HepG2 (cell line): ENCODE results near the gene PVALB. TPM values are rescaled to one million over a fixed set of nuclear protein-coding genes. Genes with fewer than 3 reads are reported as not detected.

Experiments
- ATAC-seq: fragments of 200-7000 bp; cut with Tn5 transposase; 3 replicates; pipeline ENCODE4 v1.9.1; 2020; ENCODE audit warnings: mild to moderate bottlenecking, moderate library complexity
- BruUV-seq: library from RNA; stranded (reverse); fragments of 400-500 nt; replicated peaks from 2 replicates; lab custom pipeline; 2021; lab: Mats Ljungman, UMichigan
- CTCF ChIA-PET: fragments of 300-600 bp; formaldehyde crosslinking; extraction: SDS; loops from one replicate; lab custom pipeline; 2021; ENCODE audit warnings: low total read pairs, inconsistent platforms, low intra/inter-chr PET ratio; lab: Yijun Ruan, JAX
- POLR2A ChIA-PET: fragments of 350-600 bp; sonication (Branson Sonifier 250); formaldehyde crosslinking; loops from one replicate; lab custom pipeline; 2020; ENCODE audit warnings: antibody characterized with exemption, inconsistent platforms; lab: Yijun Ruan, JAX
- DNase-seq: peaks from one replicate; pipeline ENCODE4 v3.0.0-alpha.2; 2015; ENCODE audit warnings: low spot score
- FAIRE-seq: peaks from 3 replicates; lab custom pipeline; 2011; peaks lifted over from hg19 to GRCh38; lab: Jason Lieb, UNC
- H2AFZ ChIP-seq: one replicate; pipeline ENCODE4 v1.6.1; 2011; ENCODE audit warnings: low read length, inconsistent platforms
- H3K27ac ChIP-seq: fragments of 300-600 bp; 3 replicates; pipeline ENCODE4 v1.8.0; 2011; ENCODE audit warnings: mixed run types, mild to moderate bottlenecking, mixed read lengths, low read length, inconsistent platforms; ENCODE audit not compliant: insufficient read depth; ENCODE audit errors: extremely low read length
- H3K27me3 ChIP-seq, 2 experiments: fragments of 200-600 bp in 1 of 2; 2 replicates in 1 of 2; 3 replicates in 1 of 2; pipeline versions ENCODE4 v1.6.0 to v1.8.0; 2011; ENCODE audit warnings: low read length in 2 of 2, mild to moderate bottlenecking in 2 of 2, moderate library complexity in 2 of 2, inconsistent platforms in 1 of 2; ENCODE audit not compliant: insufficient read depth in 2 of 2, control insufficient read depth in 1 of 2
- H3K36me3 ChIP-seq, 2 experiments: fragments of 200-600 bp in 1 of 2; replicated peaks in 1 of 2; 2 replicates in 1 of 2; 3 replicates in 1 of 2; pipeline versions ENCODE4 v1.5.1 to v1.8.0; 2011; ENCODE audit warnings: low read length in 2 of 2, inconsistent platforms in 1 of 2; ENCODE audit not compliant: insufficient read depth in 2 of 2, control insufficient read depth in 1 of 2
- H3K4me1 ChIP-seq: 2 replicates; pipeline ENCODE4 v1.5.1; 2012; ENCODE audit warnings: low read length, inconsistent platforms; ENCODE audit not compliant: insufficient read depth
- H3K4me2 ChIP-seq: 2 replicates; pipeline ENCODE4 v1.6.0; 2011; ENCODE audit warnings: low read depth, low read length, inconsistent platforms
- H3K4me3 ChIP-seq, 3 experiments: fragments of 200-600 bp in 1 of 3; sonication (generic), shearing (Covaris generic) in 1 of 3; replicated peaks in 1 of 3; 2 replicates each; pipeline ENCODE4 v1.5.1; 2011 to 2016; ENCODE audit warnings: low read length in 3 of 3, inconsistent platforms in 2 of 3, low read depth in 2 of 3, mild to moderate bottlenecking in 2 of 3, control low read depth in 1 of 3, mixed read lengths in 1 of 3; ENCODE audit not compliant: insufficient read depth in 1 of 3
- H3K79me2 ChIP-seq: one replicate; pipeline ENCODE4 v1.6.1; 2011; ENCODE audit warnings: low read length, inconsistent platforms; ENCODE audit not compliant: insufficient read depth
- H3K9ac ChIP-seq: 2 replicates; pipeline ENCODE4 v1.6.0; 2011; ENCODE audit warnings: mild to moderate bottlenecking, low read depth, low read length, inconsistent platforms; ENCODE audit not compliant: insufficient read depth
- H3K9me3 ChIP-seq: 2 replicates; pipeline ENCODE4 v1.5.1; 2012; ENCODE audit warnings: mild to moderate bottlenecking, low read length
- H4K20me1 ChIP-seq: 2 replicates; pipeline ENCODE4 v1.6.0; 2011; ENCODE audit warnings: inconsistent platforms, mild to moderate bottlenecking, low read length, moderate library complexity; ENCODE audit not compliant: insufficient read depth
- CBFB ChIP-seq: sonication (generic); formaldehyde crosslinking; IDR thresholded peaks from 2 replicates; pipeline ENCODE4 v1.4.0; 2020; ENCODE audit warnings: missing genetic modification reagents
- FOSL1 ChIP-seq: sonication (generic); formaldehyde crosslinking; IDR thresholded peaks from 2 replicates; pipeline ENCODE4 v1.9.0; 2021; ENCODE audit warnings: missing genetic modification reagents, borderline replicate concordance
- HOXA7 ChIP-seq: sonication (generic); formaldehyde crosslinking; IDR thresholded peaks from 2 replicates; pipeline ENCODE4 v1.8.1; 2022; ENCODE audit warnings: mild to moderate bottlenecking, missing genetic modification reagents, moderate library complexity
- MAFF ChIP-seq: IDR thresholded peaks from 2 replicates; pipeline ENCODE4 v1.6.1; 2011; ENCODE audit warnings: low read depth, low read length, improper control_type of control experiment
- NFATC3 ChIP-seq: sonication (generic); formaldehyde crosslinking; IDR thresholded peaks from 2 replicates; pipeline ENCODE4 v1.5.1; 2020; ENCODE audit warnings: mild to moderate bottlenecking, missing genetic modification reagents
- PHB2 ChIP-seq: fragments of 450-650 bp; IDR thresholded peaks from 2 replicates; pipeline ENCODE4 v1.6.1; 2018; ENCODE audit not compliant: partially characterized antibody
- PTBP1 ChIP-seq: fragments of 200-400 bp; formaldehyde crosslinking; IDR thresholded peaks from 2 replicates; pipeline ENCODE4 v1.6.1; 2018; ENCODE audit warnings: low read length, low read depth; ENCODE audit not compliant: poor library complexity, severe bottlenecking
- RFXANK ChIP-seq: IDR thresholded peaks from 2 replicates; pipeline ENCODE4 v1.6.1; 2016
- SIN3B ChIP-seq: fragments of 150-350 bp; IDR thresholded peaks from 2 replicates; pipeline ENCODE4 v1.6.1; 2014; ENCODE audit warnings: low read length
- U2AF1 ChIP-seq: fragments of 200-400 bp; formaldehyde crosslinking; optimal IDR thresholded peaks from 2 replicates; pipeline ENCODE3; 2017; ENCODE audit warnings: mild to moderate bottlenecking, low read depth, low read length
- ZBTB7A ChIP-seq: sonication (generic); formaldehyde crosslinking; IDR thresholded peaks from 2 replicates; pipeline ENCODE4 v1.8.0; 2022; ENCODE audit warnings: mild to moderate bottlenecking, missing genetic modification reagents
- ZC3H4 ChIP-seq: sonication (generic); formaldehyde crosslinking; IDR thresholded peaks from 2 replicates; pipeline ENCODE4 v1.4.0; 2020; ENCODE audit warnings: missing genetic modification reagents, borderline replicate concordance
- ZNF569 ChIP-seq: sonication (generic); formaldehyde crosslinking; IDR thresholded peaks from 2 replicates; pipeline ENCODE4 v1.5.0; 2020; ENCODE audit warnings: mild to moderate bottlenecking, missing genetic modification reagents, moderate library complexity, borderline replicate concordance
- WGBS: methylation state at CpG from one replicate; pipeline ENCODE4 v1.1.6; 2017; ENCODE audit warnings: low lambda C conversion rate; 5-methylcytosine and 5-hydroxymethylcytosine counted together
- in situ Hi-C: cut with HindIII; loops from 2 replicates; pipeline ENCODE4 v1.10.0; 2017; ENCODE audit warnings: low pct_unique_long_range_greater_than_20kb; ENCODE audit not compliant: extremely low pct_ligation_motif_present
- intact Hi-C: fragments of 100-400 bp; cut with micrococcal nuclease; formaldehyde crosslinking; loops from one replicate; pipeline ENCODE4 v1.10.0; 2022; ENCODE audit not compliant: unreplicated experiment
- polyA plus RNA-seq, 8 experiments: library from polyadenylated mRNA; depleted of rRNA in 3 of 8; stranded (reverse) in 7 of 8; unstranded in 1 of 8; fragments of >200 nt; fragmentation: Illumina TruSeq in 4 of 8; extraction: Trizol in 4 of 8; gene quantifications; 2 replicates each; pipeline versions ENCODE4 v1.2.1 to v1.2.3, GENCODE V29; 2011 to 2016; ENCODE audit warnings: low read depth in 4 of 8, missing spikeins in 1 of 8, mixed read lengths in 1 of 8; ENCODE audit not compliant: insufficient read depth in 1 of 8
- total RNA-seq, 5 experiments: library from RNA; depleted of rRNA; stranded (reverse); fragments of >200 nt; fragmentation: Illumina TruSeq; extraction: Trizol; gene quantifications; 2 replicates each; pipeline ENCODE4 v1.2.3, GENCODE V29; 2016; ENCODE audit warnings: low read depth in 1 of 5
- TF ChIP-seq, protein P1 (sequence below): sonication (generic); formaldehyde crosslinking; IDR thresholded peaks from 2 replicates; pipeline ENCODE4 v1.4.0; 2020; ENCODE audit warnings: mild to moderate bottlenecking, missing genetic modification reagents
- TF ChIP-seq, protein P2 (sequence below): sonication (generic); formaldehyde crosslinking; IDR thresholded peaks from 2 replicates; pipeline ENCODE4 v1.4.0; 2020; ENCODE audit warnings: missing genetic modification reagents
- TF ChIP-seq, protein P3 (sequence below): sonication (generic); formaldehyde crosslinking; IDR thresholded peaks from 2 replicates; pipeline ENCODE4 v1.8.0; 2022; ENCODE audit warnings: missing genetic modification reagents, mild to moderate bottlenecking, moderate library complexity, borderline replicate concordance
- TF ChIP-seq, protein P4 (sequence below): sonication (generic); formaldehyde crosslinking; IDR thresholded peaks from 2 replicates; pipeline ENCODE4 v1.4.0; 2020; ENCODE audit warnings: missing genetic modification reagents
- TF ChIP-seq, protein P5 (sequence below): sonication (generic); formaldehyde crosslinking; IDR thresholded peaks from 2 replicates; pipeline ENCODE4 v1.4.0; 2020; ENCODE audit warnings: missing genetic modification reagents
- TF ChIP-seq, protein P6 (sequence below): sonication (generic); formaldehyde crosslinking; IDR thresholded peaks from 2 replicates; pipeline ENCODE4 v1.9.0; 2021; ENCODE audit warnings: missing genetic modification reagents, mild to moderate bottlenecking, borderline replicate concordance

Gene PVALB
- total and polyA plus RNA-seq, 2 of the 13 experiments (the other 11 are each of a cell fraction or from before 2014, with no cell fraction given), result not detected

DNA sequence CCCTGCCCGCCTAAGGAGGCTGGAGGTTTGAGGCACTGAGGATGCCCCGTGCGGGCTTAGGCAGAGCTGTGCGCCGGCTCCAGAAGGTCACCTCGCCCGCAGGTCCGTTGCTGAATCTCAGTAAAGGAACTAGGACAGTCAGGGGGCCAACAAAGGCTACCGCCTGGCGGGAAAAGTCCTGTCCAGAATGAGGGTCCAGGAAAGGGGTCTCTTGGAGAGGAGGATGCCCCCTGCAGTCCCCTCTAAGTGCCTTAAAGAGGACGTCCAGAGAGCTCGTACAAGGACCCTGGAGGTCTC lies 548 bp downstream of the PVALB start:
- H3K27me3 ChIP-seq, result peaks cover 5 to 69% of the 10 kb centered on the region in 2 experiments; a peak in 4 of 5 replicates
- H3K9ac ChIP-seq, result no peak overlapping the region
- no peaks in the 10 kb centered on the region for H4K20me1 ChIP-seq
- intact Hi-C loops (no loop called here), in situ Hi-C loops (no loop called here)
- no peaks in the 10 kb centered on the region for H3K9me3 ChIP-seq
- BruUV-seq, result no TSS peak
- WGBS, result 4% methylated on average over 5 of the region's 12 CpGs
- H3K4me2 ChIP-seq, result no peak overlapping the region
- no peaks in the 10 kb centered on the region for H3K4me1 ChIP-seq
- H3K36me3 ChIP-seq, result no peaks in the 10 kb centered on the region
- H3K79me2 ChIP-seq, result no peaks in the 10 kb centered on the region
- TF ChIP-seq RFXANK (CRISPR knock-in tag), result no peak
- TF ChIP-seq CBFB (CRISPR knock-in tag), result no peak
- TF ChIP-seq ZC3H4 (CRISPR knock-in tag), result no peak
- no peak for TF ChIP-seq SIN3B
- TF ChIP-seq, protein P1, sequence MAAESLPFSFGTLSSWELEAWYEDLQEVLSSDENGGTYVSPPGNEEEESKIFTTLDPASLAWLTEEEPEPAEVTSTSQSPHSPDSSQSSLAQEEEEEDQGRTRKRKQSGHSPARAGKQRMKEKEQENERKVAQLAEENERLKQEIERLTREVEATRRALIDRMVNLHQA (CRISPR knock-in tag), result no peak
- no peak for TF ChIP-seq ZNF569 (CRISPR knock-in tag)
- TF ChIP-seq HOXA7 (CRISPR knock-in tag), result no peak
- TF ChIP-seq PTBP1, result no peak
- TF ChIP-seq, protein P2, sequence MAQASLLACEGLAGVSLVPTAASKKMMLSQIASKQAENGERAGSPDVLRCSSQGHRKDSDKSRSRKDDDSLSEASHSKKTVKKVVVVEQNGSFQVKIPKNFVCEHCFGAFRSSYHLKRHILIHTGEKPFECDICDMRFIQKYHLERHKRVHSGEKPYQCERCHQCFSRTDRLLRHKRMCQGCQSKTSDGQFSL (CRISPR knock-in tag), result no peak
- no peak for TF ChIP-seq PHB2
- TF ChIP-seq, protein P3, sequence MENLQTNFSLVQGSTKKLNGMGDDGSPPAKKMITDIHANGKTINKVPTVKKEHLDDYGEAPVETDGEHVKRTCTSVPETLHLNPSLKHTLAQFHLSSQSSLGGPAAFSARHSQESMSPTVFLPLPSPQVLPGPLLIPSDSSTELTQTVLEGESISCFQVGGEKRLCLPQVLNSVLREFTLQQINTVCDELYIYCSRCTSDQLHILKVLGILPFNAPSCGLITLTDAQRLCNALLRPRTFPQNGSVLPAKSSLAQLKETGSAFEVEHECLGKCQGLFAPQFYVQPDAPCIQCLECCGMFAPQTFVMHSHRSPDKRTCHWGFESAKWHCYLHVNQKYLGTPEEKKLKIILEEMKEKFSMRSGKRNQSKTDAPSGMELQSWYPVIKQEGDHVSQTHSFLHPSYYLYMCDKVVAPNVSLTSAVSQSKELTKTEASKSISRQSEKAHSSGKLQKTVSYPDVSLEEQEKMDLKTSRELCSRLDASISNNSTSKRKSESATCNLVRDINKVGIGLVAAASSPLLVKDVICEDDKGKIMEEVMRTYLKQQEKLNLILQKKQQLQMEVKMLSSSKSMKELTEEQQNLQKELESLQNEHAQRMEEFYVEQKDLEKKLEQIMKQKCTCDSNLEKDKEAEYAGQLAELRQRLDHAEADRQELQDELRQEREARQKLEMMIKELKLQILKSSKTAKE, result no peak
- TF ChIP-seq, protein P4, sequence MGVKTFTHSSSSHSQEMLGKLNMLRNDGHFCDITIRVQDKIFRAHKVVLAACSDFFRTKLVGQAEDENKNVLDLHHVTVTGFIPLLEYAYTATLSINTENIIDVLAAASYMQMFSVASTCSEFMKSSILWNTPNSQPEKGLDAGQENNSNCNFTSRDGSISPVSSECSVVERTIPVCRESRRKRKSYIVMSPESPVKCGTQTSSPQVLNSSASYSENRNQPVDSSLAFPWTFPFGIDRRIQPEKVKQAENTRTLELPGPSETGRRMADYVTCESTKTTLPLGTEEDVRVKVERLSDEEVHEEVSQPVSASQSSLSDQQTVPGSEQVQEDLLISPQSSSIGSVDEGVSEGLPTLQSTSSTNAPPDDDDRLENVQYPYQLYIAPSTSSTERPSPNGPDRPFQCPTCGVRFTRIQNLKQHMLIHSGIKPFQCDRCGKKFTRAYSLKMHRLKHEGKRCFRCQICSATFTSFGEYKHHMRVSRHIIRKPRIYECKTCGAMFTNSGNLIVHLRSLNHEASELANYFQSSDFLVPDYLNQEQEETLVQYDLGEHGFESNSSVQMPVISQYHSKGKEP (CRISPR knock-in tag), result no peak
- TF ChIP-seq, protein P5, sequence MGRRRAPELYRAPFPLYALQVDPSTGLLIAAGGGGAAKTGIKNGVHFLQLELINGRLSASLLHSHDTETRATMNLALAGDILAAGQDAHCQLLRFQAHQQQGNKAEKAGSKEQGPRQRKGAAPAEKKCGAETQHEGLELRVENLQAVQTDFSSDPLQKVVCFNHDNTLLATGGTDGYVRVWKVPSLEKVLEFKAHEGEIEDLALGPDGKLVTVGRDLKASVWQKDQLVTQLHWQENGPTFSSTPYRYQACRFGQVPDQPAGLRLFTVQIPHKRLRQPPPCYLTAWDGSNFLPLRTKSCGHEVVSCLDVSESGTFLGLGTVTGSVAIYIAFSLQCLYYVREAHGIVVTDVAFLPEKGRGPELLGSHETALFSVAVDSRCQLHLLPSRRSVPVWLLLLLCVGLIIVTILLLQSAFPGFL (CRISPR knock-in tag), result no peak
- TF ChIP-seq U2AF1, result no peak
- TF ChIP-seq MAFF, result no peak
- TF ChIP-seq FOSL1 (CRISPR knock-in tag), result no peak
- no peak for TF ChIP-seq ZBTB7A
- TF ChIP-seq, protein P6, sequence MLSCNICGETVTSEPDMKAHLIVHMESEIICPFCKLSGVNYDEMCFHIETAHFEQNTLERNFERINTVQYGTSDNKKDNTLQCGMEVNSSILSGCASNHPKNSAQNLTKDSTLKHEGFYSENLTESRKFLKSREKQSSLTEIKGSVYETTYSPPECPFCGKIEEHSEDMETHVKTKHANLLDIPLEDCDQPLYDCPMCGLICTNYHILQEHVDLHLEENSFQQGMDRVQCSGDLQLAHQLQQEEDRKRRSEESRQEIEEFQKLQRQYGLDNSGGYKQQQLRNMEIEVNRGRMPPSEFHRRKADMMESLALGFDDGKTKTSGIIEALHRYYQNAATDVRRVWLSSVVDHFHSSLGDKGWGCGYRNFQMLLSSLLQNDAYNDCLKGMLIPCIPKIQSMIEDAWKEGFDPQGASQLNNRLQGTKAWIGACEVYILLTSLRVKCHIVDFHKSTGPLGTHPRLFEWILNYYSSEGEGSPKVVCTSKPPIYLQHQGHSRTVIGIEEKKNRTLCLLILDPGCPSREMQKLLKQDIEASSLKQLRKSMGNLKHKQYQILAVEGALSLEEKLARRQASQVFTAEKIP, result no peak
- no peak for TF ChIP-seq NFATC3 (CRISPR knock-in tag)
- ChIA-PET CTCF (no interaction called here), POLR2A (no interaction called here)
- no peak overlapping the region for H2AFZ ChIP-seq
- H3K4me3 ChIP-seq, result no peak overlapping the region
- FAIRE-seq, result no peak
- DNase-seq, result no peak
- no peak for ATAC-seq
- no peak overlapping the region for H3K27ac ChIP-seq
